ENCODE measurements around the gene DIAPH3. TPM values are rescaled to one million over a fixed set of nuclear protein-coding genes. Genes with fewer than 3 reads are reported as not detected.

The DIAPH3 gene
- total RNA-seq, 1 experiment from 2014 or later, result 33.9 TPM

GRCh38 chr13:59690857-59691500, 472.7 kb downstream of the DIAPH3 start:
- Histone ChIP-seq H3K9me3 (replicated peaks) (no peaks in the 10 kb centered on the region), H3K27me3 (replicated peaks) (no peaks in the 10 kb centered on the region), H3K27ac (no peak overlapping the region), H3K4me1 (replicated peaks) (peaks cover 6% of the 10 kb centered on the region; the same call in 1 of the 2 replicates), H3K4me3 (no peak overlapping the region), H3K36me3 (no peaks in the 10 kb centered on the region)
- no peak for DNase-seq (ENCODE audit: low read depth in 1 of 2, low spot score in 2 of 2)

GRCh38 chr13:59689057-59689456, 474.7 kb downstream of the DIAPH3 start:
- DNase-seq (ENCODE audit: low read depth in 1 of 2, low spot score in 2 of 2), result no peak
- peaks cover 6% of the 10 kb centered on the region; the same call in 1 of the 2 replicates for H3K4me1 ChIP-seq (replicated peaks)
- H3K4me3 ChIP-seq, result no peak overlapping the region
- no peaks in the 10 kb centered on the region for H3K9me3 ChIP-seq (replicated peaks)
- no peaks in the 10 kb centered on the region for H3K36me3 ChIP-seq
- H3K27ac ChIP-seq, result no peak overlapping the region
- no peaks in the 10 kb centered on the region for H3K27me3 ChIP-seq (replicated peaks)

GRCh38 chr13:59686798-59687394, 476.8 kb downstream of the DIAPH3 start:
- Histone ChIP-seq H3K4me3 (no peak overlapping the region), H3K4me1 (replicated peaks) (no peaks in the 10 kb centered on the region), H3K36me3 (no peaks in the 10 kb centered on the region), H3K9me3 (replicated peaks) (no peaks in the 10 kb centered on the region), H3K27ac (no peak overlapping the region), H3K27me3 (replicated peaks) (no peaks in the 10 kb centered on the region)
- DNase-seq (ENCODE audit: low read depth in 1 of 2, low spot score in 2 of 2), result no peak

GRCh38 chr13:59684105-59684504, 479.6 kb downstream of the DIAPH3 start:
- no peak for DNase-seq (ENCODE audit: low read depth in 1 of 2, low spot score in 2 of 2)
- Histone ChIP-seq H3K4me1 (replicated peaks) (no peaks in the 10 kb centered on the region), H3K9me3 (replicated peaks) (no peaks in the 10 kb centered on the region), H3K27ac (no peak overlapping the region), H3K27me3 (replicated peaks) (no peaks in the 10 kb centered on the region), H3K36me3 (no peaks in the 10 kb centered on the region), H3K4me3 (no peak overlapping the region)

GRCh38 chr13:59681636-59682311, 482.0 kb downstream of the DIAPH3 start:
- DNase-seq (ENCODE audit: low read depth in 1 of 2, low spot score in 2 of 2), result no peak
- no peaks in the 10 kb centered on the region for H3K9me3 ChIP-seq (replicated peaks)
- H3K27me3 ChIP-seq (replicated peaks), result no peaks in the 10 kb centered on the region
- H3K27ac ChIP-seq, result no peak overlapping the region
- H3K4me1 ChIP-seq (replicated peaks), result no peaks in the 10 kb centered on the region
- no peaks in the 10 kb centered on the region for H3K36me3 ChIP-seq
- no peak overlapping the region for H3K4me3 ChIP-seq

- Histone ChIP-seq H3K27me3 (replicated peaks) (no peaks in the 10 kb centered on the region), H3K9me3 (replicated peaks) (no peaks in the 10 kb centered on the region), H3K36me3 (no peaks in the 10 kb centered on the region), H3K27ac (no peak overlapping the region), H3K4me3 (no peak overlapping the region), H3K4me1 (replicated peaks) (no peaks in the 10 kb centered on the region)
- DNase-seq (ENCODE audit: low read depth in 1 of 2, low spot score in 2 of 2), result no peak
These were observed 483.2 kb downstream of the DIAPH3 start for GRCh38 chr13:59680429-59681024.

- no peak overlapping the region for H3K27ac ChIP-seq
- H3K9me3 ChIP-seq (replicated peaks), result no peaks in the 10 kb centered on the region
- H3K4me3 ChIP-seq, result no peak overlapping the region
- H3K36me3 ChIP-seq, result no peaks in the 10 kb centered on the region
- DNase-seq (ENCODE audit: low read depth in 1 of 2, low spot score in 2 of 2), result no peak
- no peaks in the 10 kb centered on the region for H3K27me3 ChIP-seq (replicated peaks)
- no peaks in the 10 kb centered on the region for H3K4me1 ChIP-seq (replicated peaks)
These were observed 484.5 kb downstream of the DIAPH3 start for GRCh38 chr13:59679254-59679653.

GRCh38 chr13:59677966-59678814, 485.5 kb downstream of the DIAPH3 start:
- DNase-seq (ENCODE audit: low read depth in 1 of 2, low spot score in 2 of 2), result no peak
- Histone ChIP-seq H3K36me3 (no peaks in the 10 kb centered on the region), H3K27ac (no peak overlapping the region), H3K4me1 (replicated peaks) (no peaks in the 10 kb centered on the region), H3K4me3 (no peak overlapping the region), H3K9me3 (replicated peaks) (no peaks in the 10 kb centered on the region), H3K27me3 (replicated peaks) (no peaks in the 10 kb centered on the region)

GRCh38 chr13:59677430-59677829, 486.3 kb downstream of the DIAPH3 start:
- no peak for DNase-seq (ENCODE audit: low read depth in 1 of 2, low spot score in 2 of 2)
- no peak overlapping the region for H3K4me3 ChIP-seq
- no peaks in the 10 kb centered on the region for H3K36me3 ChIP-seq
- H3K9me3 ChIP-seq (replicated peaks), result no peaks in the 10 kb centered on the region
- no peaks in the 10 kb centered on the region for H3K4me1 ChIP-seq (replicated peaks)
- no peaks in the 10 kb centered on the region for H3K27me3 ChIP-seq (replicated peaks)
- H3K27ac ChIP-seq, result no peak overlapping the region

GRCh38 chr13:59674616-59675015, 489.1 kb downstream of the DIAPH3 start:
- H3K4me1 ChIP-seq (replicated peaks), result no peaks in the 10 kb centered on the region
- H3K27ac ChIP-seq, result no peak overlapping the region
- H3K4me3 ChIP-seq, result no peak overlapping the region
- no peaks in the 10 kb centered on the region for H3K27me3 ChIP-seq (replicated peaks)
- H3K36me3 ChIP-seq, result no peaks in the 10 kb centered on the region
- DNase-seq (ENCODE audit: low read depth in 1 of 2, low spot score in 2 of 2), result no peak
- H3K9me3 ChIP-seq (replicated peaks), result no peaks in the 10 kb centered on the region

- no peaks in the 10 kb centered on the region for H3K27me3 ChIP-seq (replicated peaks)
- H3K4me3 ChIP-seq, result no peak overlapping the region
- no peak overlapping the region for H3K27ac ChIP-seq
- no peaks in the 10 kb centered on the region for H3K9me3 ChIP-seq (replicated peaks)
- no peaks in the 10 kb centered on the region for H3K4me1 ChIP-seq (replicated peaks)
- peak in 1 of 2 experiments; percentile 13 for DNase-seq (ENCODE audit: low read depth in 1 of 2, low spot score in 2 of 2)
- H3K36me3 ChIP-seq, result no peaks in the 10 kb centered on the region
These were observed 490.4 kb downstream of the DIAPH3 start for GRCh38 chr13:59673286-59673685.

GRCh38 chr13:59672445-59672844, 491.3 kb downstream of the DIAPH3 start:
- H3K27ac ChIP-seq, result no peak overlapping the region

GRCh38 chr13:59671881-59672280, 491.8 kb downstream of the DIAPH3 start:
- no peak for DNase-seq (ENCODE audit: low read depth in 1 of 2, low spot score in 2 of 2)
- no peak overlapping the region for H3K27ac ChIP-seq

More at GRCh38 chr13:59672445-59672844, 491.3 kb downstream of the DIAPH3 start:
- DNase-seq (ENCODE audit: low read depth in 1 of 2, low spot score in 2 of 2), result no peak
- Histone ChIP-seq H3K9me3 (replicated peaks) (no peaks in the 10 kb centered on the region), H3K4me3 (no peak overlapping the region), H3K4me1 (replicated peaks) (no peaks in the 10 kb centered on the region), H3K36me3 (no peaks in the 10 kb centered on the region), H3K27me3 (replicated peaks) (no peaks in the 10 kb centered on the region)

More at GRCh38 chr13:59671881-59672280, 491.8 kb downstream of the DIAPH3 start:
- Histone ChIP-seq H3K4me3 (no peak overlapping the region), H3K36me3 (no peaks in the 10 kb centered on the region), H3K9me3 (replicated peaks) (no peaks in the 10 kb centered on the region), H3K27me3 (replicated peaks) (no peaks in the 10 kb centered on the region), H3K4me1 (replicated peaks) (no peaks in the 10 kb centered on the region)

Measured in SJSA1 (cell line).